ENCODE measurements around the gene CTNS. TPM values are rescaled to one million over a fixed set of nuclear protein-coding genes. Genes with fewer than 3 reads are reported as not detected.
A peak's percentile ranks its signal among the peaks of the same experiment; 100 is the strongest.

CTNS gene
- total and polyA plus RNA-seq, 2 of the 13 experiments (the other 11 are each of a cell fraction or from before 2014, with no cell fraction given), result 9.5 to 13.7 TPM

- peak; percentile 98 for TF ChIP-seq USF2 (IDR thresholded peaks at IDR 0.05; ENCODE audit: low read depth, low read length)
- TF ChIP-seq USF2 (CRISPR knock-in tag; IDR thresholded peaks at IDR 0.05; ENCODE audit: borderline replicate concordance), result peak; percentile 99; the same call in 1 of the 2 replicates
- peak; percentile 52; the same call in 1 of the 2 replicates for TF ChIP-seq ZNF280B (CRISPR knock-in tag; IDR thresholded peaks at IDR 0.05; ENCODE audit: borderline replicate concordance)
- TF ChIP-seq ZBTB25 (CRISPR knock-in tag; IDR thresholded peaks at IDR 0.05), result peak; percentile 28; the same call in 1 of the 2 replicates
- no peak for TF ChIP-seq ZNF101 (CRISPR knock-in tag; IDR thresholded peaks at IDR 0.05; ENCODE audit: borderline replicate concordance, low read depth)
- no peak for TF ChIP-seq HIC2 (CRISPR knock-in tag; IDR thresholded peaks at IDR 0.05; ENCODE audit: low read depth)
- TF ChIP-seq ZBTB43 (CRISPR knock-in tag; conservative IDR thresholded peaks at IDR 0.05), result peak; percentile 33; the same call in 1 of the 2 replicates
- peak; percentile 61; the same call in 1 of the 2 replicates for TF ChIP-seq FOXC1 (CRISPR knock-in tag; IDR thresholded peaks at IDR 0.05; ENCODE audit: borderline replicate concordance)
- TF ChIP-seq BRF2 (CRISPR knock-in tag; IDR thresholded peaks at IDR 0.05), result no peak
- TF ChIP-seq GTF2F1 (IDR thresholded peaks at IDR 0.05; ENCODE audit: low read length), result no peak
- peak; percentile 68; the same call in 1 of the 2 replicates for TF ChIP-seq ZNF567 (CRISPR knock-in tag; IDR thresholded peaks at IDR 0.05; ENCODE audit: borderline replicate concordance)
- peak; percentile 89; the same call in 1 of the 2 replicates for TF ChIP-seq ZNF253 (CRISPR knock-in tag; IDR thresholded peaks at IDR 0.05; ENCODE audit: borderline replicate concordance)
- TF ChIP-seq FOXO4 (CRISPR knock-in tag; conservative IDR thresholded peaks at IDR 0.05), result 0 out of 2 replicates have a peak, but pooled peaks have one; percentile 89
- TF ChIP-seq NRL (CRISPR knock-in tag; IDR thresholded peaks at IDR 0.05; ENCODE audit: borderline replicate concordance), result no peak; the same call in 1 of the 2 replicates
- TF ChIP-seq ZFP36L1 (CRISPR knock-in tag; IDR thresholded peaks at IDR 0.05), result no peak
- TF ChIP-seq NCOR1 (IDR thresholded peaks at IDR 0.05; ENCODE audit: borderline replicate concordance, low read length), result no peak; the same call in 1 of the 2 replicates
These were observed at the start of gene CTNS, which contains the start of gene SHPK (continued) for GRCh38 chr17:3636154-3636907.

Measured in HepG2 (cell line).